ENCODE data around the gene MESP2. TPM values are rescaled to one million over a fixed set of nuclear protein-coding genes. Genes with fewer than 3 reads are reported as not detected.

Gene MESP2
- total and polyA plus RNA-seq, 4 donors = 0.03 TPM; not detected in 3

GRCh38 chr15:89799918-89800498 is 23.9 kb downstream of the MESP2 start:
- no peaks in the 10 kb centered on the region for H3K9me3 ChIP-seq (ENCODE audit: control insufficient read depth in 4 of 4, low read length in 3 of 4)
- no peaks in the 10 kb centered on the region for H3K27me3 ChIP-seq (ENCODE audit: control insufficient read depth in 4 of 4, insufficient read depth in 4 of 4, low read length in 3 of 4)
- no peak overlapping the region for H3K4me3 ChIP-seq (ENCODE audit: low read depth in 1 of 3, low read length in 3 of 3)
- no peak overlapping the region for H3K9ac ChIP-seq (ENCODE audit: low read depth in 1 of 2, low read length in 2 of 2)
- peaks cover 9 to 37% (median 23%) of the 10 kb centered on the region in 4 donors for H3K4me1 ChIP-seq (ENCODE audit: control insufficient read depth in 4 of 4, insufficient read depth in 4 of 4, low read length in 3 of 4)
- no peak for TF ChIP-seq RXRA (IDR thresholded peaks at IDR 0.05)
- no peak for TF ChIP-seq JUND (IDR thresholded peaks at IDR 0.05)
- no peak for TF ChIP-seq YY1 (IDR thresholded peaks at IDR 0.05)
- TF ChIP-seq FOXA1 (IDR thresholded peaks at IDR 0.05) = no peak
- TF ChIP-seq REST (IDR thresholded peaks at IDR 0.05) = no peak
- TF ChIP-seq RAD21 (IDR thresholded peaks at IDR 0.05) = no peak
- no peak for DNase-seq (ENCODE audit: low spot score)
- no peak overlapping the region for H3K27ac ChIP-seq (ENCODE audit: low read depth in 1 of 2, low read length in 2 of 2)
- H3K36me3 ChIP-seq (ENCODE audit: control insufficient read depth in 4 of 4, insufficient read depth in 3 of 4, low read depth in 1 of 4, low read length in 3 of 4) = peaks cover 26 to 58% (median 45%) of the 10 kb centered on the region in 4 donors
- WGBS = 94% methylated on average over 2 of the region's 2 CpGs

GRCh38 chr15:89801471-89802195 is 25.5 kb downstream of the MESP2 start:
- Histone ChIP-seq H3K27ac (ENCODE audit: low read depth in 1 of 2, low read length in 2 of 2) (no peak overlapping the region), H3K27me3 (ENCODE audit: control insufficient read depth in 4 of 4, insufficient read depth in 4 of 4, low read length in 3 of 4) (no peaks in the 10 kb centered on the region), H3K4me3 (ENCODE audit: low read depth in 1 of 3, low read length in 3 of 3) (no peak overlapping the region), H3K36me3 (ENCODE audit: control insufficient read depth in 4 of 4, insufficient read depth in 3 of 4, low read depth in 1 of 4, low read length in 3 of 4) (peaks cover 26 to 49% (median 42%) of the 10 kb centered on the region in 4 donors), H3K9me3 (ENCODE audit: control insufficient read depth in 4 of 4, low read length in 3 of 4) (no peaks in the 10 kb centered on the region), H3K4me1 (ENCODE audit: control insufficient read depth in 4 of 4, insufficient read depth in 4 of 4, low read length in 3 of 4) (peaks cover 9 to 41% (median 25%) of the 10 kb centered on the region in 4 donors), H3K9ac (ENCODE audit: low read depth in 1 of 2, low read length in 2 of 2) (no peak overlapping the region)
- DNase-seq (ENCODE audit: low spot score) = no peak
- 93% methylated on average over 21 of the region's 21 CpGs for WGBS
- TF ChIP-seq GABPA (IDR thresholded peaks at IDR 0.05 in 1 of 2, conservative IDR thresholded peaks at IDR 0.05 in 1 of 2) (no peak), YY1 (IDR thresholded peaks at IDR 0.05) (no peak), RXRA (IDR thresholded peaks at IDR 0.05) (no peak), RAD21 (IDR thresholded peaks at IDR 0.05) (no peak), REST (IDR thresholded peaks at IDR 0.05) (no peak), ATF3 (IDR thresholded peaks at IDR 0.05) (no peak), NR2F2 (IDR thresholded peaks at IDR 0.05) (no peak), SP1 (IDR thresholded peaks at IDR 0.05) (no peak)

Data from liver (tissue), 9 donors.